ENCODE measurements around the gene TOMM5.

Gene TOMM5

GRCh38 chr9:37592108-37592951 lies at the start of gene TOMM5:
TSS of gene TOMM5 (minus strand) at chr9:37592597. CDS start at chr9:37592532, 65 bp downstream.
- Histone ChIP-seq H3K36me3 (ENCODE audit: insufficient read depth, low read length) (peaks cover 20% of the 10 kb centered on the region), H3K27me3 (ENCODE audit: insufficient read depth, low read length) (peaks cover 6% of the 10 kb centered on the region), H3K4me3 (ENCODE audit: low read length) (peak within 1 kb of the TSS; percentile 93), H2AFZ (ENCODE audit: low read depth, low read length) (peak within 1 kb of the TSS; percentile 46), H3K4me1 (ENCODE audit: insufficient read depth, low read length) (peaks cover 11% of the 10 kb centered on the region), H3K9me3 (ENCODE audit: low read length) (no peaks in the 10 kb centered on the region)

GRCh38 chr9:37641331-37641730 lies 48.9 kb upstream of the TOMM5 start:
- H3K4me3 ChIP-seq (ENCODE audit: low read length) = no peak overlapping the region
- no peaks in the 10 kb centered on the region for H3K4me1 ChIP-seq (ENCODE audit: insufficient read depth, low read length)
- no peaks in the 10 kb centered on the region for H3K9me3 ChIP-seq (ENCODE audit: low read length)
- peaks cover 36% of the 10 kb centered on the region for H3K27me3 ChIP-seq (ENCODE audit: insufficient read depth, low read length)
- no peaks in the 10 kb centered on the region for H3K36me3 ChIP-seq (ENCODE audit: insufficient read depth, low read length)
- H2AFZ ChIP-seq (ENCODE audit: low read depth, low read length) = no peak overlapping the region

- Histone ChIP-seq H3K36me3 (ENCODE audit: insufficient read depth, low read length) (no peaks in the 10 kb centered on the region), H3K4me1 (ENCODE audit: insufficient read depth, low read length) (no peaks in the 10 kb centered on the region), H3K27me3 (ENCODE audit: insufficient read depth, low read length) (peaks cover 26% of the 10 kb centered on the region), H3K9me3 (ENCODE audit: low read length) (no peaks in the 10 kb centered on the region), H2AFZ (ENCODE audit: low read depth, low read length) (no peak overlapping the region), H3K4me3 (ENCODE audit: low read length) (no peak overlapping the region)
These were observed 47.8 kb upstream of the TOMM5 start for GRCh38 chr9:37640246-37640645.

GRCh38 chr9:37639841-37640240 lies 47.4 kb upstream of the TOMM5 start:
- H3K4me3 ChIP-seq (ENCODE audit: low read length) = no peak overlapping the region
- H3K4me1 ChIP-seq (ENCODE audit: insufficient read depth, low read length) = no peaks in the 10 kb centered on the region
- no peaks in the 10 kb centered on the region for H3K36me3 ChIP-seq (ENCODE audit: insufficient read depth, low read length)
- no peak overlapping the region for H2AFZ ChIP-seq (ENCODE audit: low read depth, low read length)
- H3K27me3 ChIP-seq (ENCODE audit: insufficient read depth, low read length) = peaks cover 25% of the 10 kb centered on the region
- H3K9me3 ChIP-seq (ENCODE audit: low read length) = no peaks in the 10 kb centered on the region

- Histone ChIP-seq H3K4me3 (ENCODE audit: low read length) (no peak overlapping the region), H3K36me3 (ENCODE audit: insufficient read depth, low read length) (no peaks in the 10 kb centered on the region), H3K4me1 (ENCODE audit: insufficient read depth, low read length) (no peaks in the 10 kb centered on the region), H3K27me3 (ENCODE audit: insufficient read depth, low read length) (peaks cover 22% of the 10 kb centered on the region), H2AFZ (ENCODE audit: low read depth, low read length) (no peak overlapping the region), H3K9me3 (ENCODE audit: low read length) (no peaks in the 10 kb centered on the region)
These were observed 46.8 kb upstream of the TOMM5 start for GRCh38 chr9:37639109-37639762.

- no peaks in the 10 kb centered on the region for H3K4me1 ChIP-seq (ENCODE audit: insufficient read depth, low read length)
- no peaks in the 10 kb centered on the region for H3K36me3 ChIP-seq (ENCODE audit: insufficient read depth, low read length)
- no peak overlapping the region for H2AFZ ChIP-seq (ENCODE audit: low read depth, low read length)
- H3K27me3 ChIP-seq (ENCODE audit: insufficient read depth, low read length) = peaks cover 13% of the 10 kb centered on the region
- H3K4me3 ChIP-seq (ENCODE audit: low read length) = no peak overlapping the region
- H3K9me3 ChIP-seq (ENCODE audit: low read length) = no peaks in the 10 kb centered on the region
These were observed 44.4 kb upstream of the TOMM5 start for GRCh38 chr9:37636511-37637448.

GRCh38 chr9:37635808-37636207 lies 43.4 kb upstream of the TOMM5 start:
- H3K4me1 ChIP-seq (ENCODE audit: insufficient read depth, low read length) = no peaks in the 10 kb centered on the region
- no peak overlapping the region for H2AFZ ChIP-seq (ENCODE audit: low read depth, low read length)
- peaks cover 7% of the 10 kb centered on the region for H3K27me3 ChIP-seq (ENCODE audit: insufficient read depth, low read length)
- H3K36me3 ChIP-seq (ENCODE audit: insufficient read depth, low read length) = no peaks in the 10 kb centered on the region
- no peaks in the 10 kb centered on the region for H3K9me3 ChIP-seq (ENCODE audit: low read length)
- H3K4me3 ChIP-seq (ENCODE audit: low read length) = no peak overlapping the region

- no peaks in the 10 kb centered on the region for H3K9me3 ChIP-seq (ENCODE audit: low read length)
- H3K4me1 ChIP-seq (ENCODE audit: insufficient read depth, low read length) = no peaks in the 10 kb centered on the region
- H3K27me3 ChIP-seq (ENCODE audit: insufficient read depth, low read length) = peaks cover 4% of the 10 kb centered on the region
- H2AFZ ChIP-seq (ENCODE audit: low read depth, low read length) = no peak overlapping the region
- no peaks in the 10 kb centered on the region for H3K36me3 ChIP-seq (ENCODE audit: insufficient read depth, low read length)
- H3K4me3 ChIP-seq (ENCODE audit: low read length) = no peak overlapping the region
These were observed 40.1 kb upstream of the TOMM5 start for GRCh38 chr9:37632479-37632878.

GRCh38 chr9:37626708-37627292 lies 34.4 kb upstream of the TOMM5 start:
- Histone ChIP-seq H3K4me3 (ENCODE audit: low read length) (no peak overlapping the region), H3K36me3 (ENCODE audit: insufficient read depth, low read length) (no peaks in the 10 kb centered on the region), H3K9me3 (ENCODE audit: low read length) (no peaks in the 10 kb centered on the region), H2AFZ (ENCODE audit: low read depth, low read length) (no peak overlapping the region), H3K4me1 (ENCODE audit: insufficient read depth, low read length) (no peaks in the 10 kb centered on the region), H3K27me3 (ENCODE audit: insufficient read depth, low read length) (peaks cover 15% of the 10 kb centered on the region)

GRCh38 chr9:37625758-37626147 lies 33.4 kb upstream of the TOMM5 start:
- Histone ChIP-seq H3K4me3 (ENCODE audit: low read length) (no peak overlapping the region), H2AFZ (ENCODE audit: low read depth, low read length) (no peak overlapping the region), H3K27me3 (ENCODE audit: insufficient read depth, low read length) (peaks cover 15% of the 10 kb centered on the region), H3K4me1 (ENCODE audit: insufficient read depth, low read length) (no peaks in the 10 kb centered on the region), H3K36me3 (ENCODE audit: insufficient read depth, low read length) (no peaks in the 10 kb centered on the region), H3K9me3 (ENCODE audit: low read length) (no peaks in the 10 kb centered on the region)

- H2AFZ ChIP-seq (ENCODE audit: low read depth, low read length) = no peak overlapping the region
- H3K27me3 ChIP-seq (ENCODE audit: insufficient read depth, low read length) = peaks cover 15% of the 10 kb centered on the region
- H3K9me3 ChIP-seq (ENCODE audit: low read length) = no peaks in the 10 kb centered on the region
- H3K4me1 ChIP-seq (ENCODE audit: insufficient read depth, low read length) = no peaks in the 10 kb centered on the region
- no peak overlapping the region for H3K4me3 ChIP-seq (ENCODE audit: low read length)
- H3K36me3 ChIP-seq (ENCODE audit: insufficient read depth, low read length) = no peaks in the 10 kb centered on the region
These were observed 32.8 kb upstream of the TOMM5 start for GRCh38 chr9:37625036-37625757.

GRCh38 chr9:37624073-37624472 lies 31.7 kb upstream of the TOMM5 start:
- Histone ChIP-seq H3K36me3 (ENCODE audit: insufficient read depth, low read length) (no peaks in the 10 kb centered on the region), H3K4me3 (ENCODE audit: low read length) (no peak overlapping the region), H3K9me3 (ENCODE audit: low read length) (no peaks in the 10 kb centered on the region), H3K27me3 (ENCODE audit: insufficient read depth, low read length) (peaks cover 15% of the 10 kb centered on the region), H3K4me1 (ENCODE audit: insufficient read depth, low read length) (no peaks in the 10 kb centered on the region), H2AFZ (ENCODE audit: low read depth, low read length) (no peak overlapping the region)

All from neuron (in vitro differentiated cells).